ENCODE measurements around the gene SNRNP200. TPM values are rescaled to one million over a fixed set of nuclear protein-coding genes. Genes with fewer than 3 reads are reported as not detected.

SNRNP200 gene
- total and polyA plus RNA-seq, 3 donors from 2014 or later = 165 to 202 (median 181) TPM

GRCh38 chr2:96333708-96334107 is 28.4 kb upstream of the SNRNP200 start:
- intact Hi-C loops (cut with DNase I; ENCODE audit: low total_unique reads) = no loop called here
- no peak for DNase-seq

GRCh38 chr2:96330407-96330806 is 25.1 kb upstream of the SNRNP200 start:
- Histone ChIP-seq H3K4me1 (peaks cover 9% of the 10 kb centered on the region), H3K27ac (no peak overlapping the region), H3K36me3 (ENCODE audit: low read depth, missing control alignments) (no peaks in the 10 kb centered on the region), H3K9me3 (no peaks in the 10 kb centered on the region), H3K27me3 (no peaks in the 10 kb centered on the region), H3K4me3 (no peak overlapping the region)
- WGBS, 2 donors = 52 to 71% methylated on average over 1 of the region's 1 CpG
- no peak for DNase-seq
- no peak for TF ChIP-seq CTCF (IDR thresholded peaks at IDR 0.05)
- TF ChIP-seq POLR2A (IDR thresholded peaks at IDR 0.05) = no peak
- intact Hi-C loops (cut with DNase I; ENCODE audit: low total_unique reads) = no loop called here

More at GRCh38 chr2:96333708-96334107, 28.4 kb upstream of the SNRNP200 start:
- WGBS, 2 donors = 77 to 78% methylated on average over 3 of the region's 3 CpGs
- Histone ChIP-seq H3K4me3 (no peak overlapping the region), H3K9me3 (no peaks in the 10 kb centered on the region), H3K36me3 (ENCODE audit: low read depth, missing control alignments) (no peaks in the 10 kb centered on the region), H3K27me3 (no peaks in the 10 kb centered on the region), H3K4me1 (peaks cover 14% of the 10 kb centered on the region), H3K27ac (no peak overlapping the region)
- TF ChIP-seq POLR2A (IDR thresholded peaks at IDR 0.05) (no peak), CTCF (IDR thresholded peaks at IDR 0.05) (no peak)

- intact Hi-C loops (cut with DNase I; ENCODE audit: low total_unique reads) = no loop called here
- H3K9me3 ChIP-seq = no peaks in the 10 kb centered on the region
- TF ChIP-seq POLR2A (IDR thresholded peaks at IDR 0.05) = no peak
- TF ChIP-seq CTCF (IDR thresholded peaks at IDR 0.05) = no peak
- no peak overlapping the region for H3K4me3 ChIP-seq
- no peak for DNase-seq
- 96 to 98% methylated on average over 6 of the region's 6 CpGs for WGBS, 2 donors
- no peak overlapping the region for H3K27ac ChIP-seq
- peaks cover 9% of the 10 kb centered on the region for H3K4me1 ChIP-seq
- no peaks in the 10 kb centered on the region for H3K36me3 ChIP-seq (ENCODE audit: low read depth, missing control alignments)
- H3K27me3 ChIP-seq = no peaks in the 10 kb centered on the region
Measured at GRCh38 chr2:96329874-96330273, 24.5 kb upstream of the SNRNP200 start.

- intact Hi-C loops (cut with DNase I; ENCODE audit: low total_unique reads) = no loop called here
- peak; percentile 62 for DNase-seq
- no peak for TF ChIP-seq CTCF (IDR thresholded peaks at IDR 0.05)
- no peak for TF ChIP-seq POLR2A (IDR thresholded peaks at IDR 0.05)
- Histone ChIP-seq H3K4me1 (peaks cover 5% of the 10 kb centered on the region), H3K27ac (no peak overlapping the region), H3K4me3 (no peak overlapping the region), H3K9me3 (no peaks in the 10 kb centered on the region), H3K27me3 (no peaks in the 10 kb centered on the region), H3K36me3 (ENCODE audit: low read depth, missing control alignments) (no peaks in the 10 kb centered on the region)
- WGBS, 2 donors = 44 to 50% methylated on average over 1 of the region's 1 CpG
Measured at GRCh38 chr2:96329456-96329855, 24.1 kb upstream of the SNRNP200 start.

GRCh38 chr2:96326990-96327820 is 21.9 kb upstream of the SNRNP200 start:
- Histone ChIP-seq H3K4me1 (peaks cover 5% of the 10 kb centered on the region), H3K4me3 (no peak overlapping the region), H3K9me3 (no peaks in the 10 kb centered on the region), H3K27me3 (no peaks in the 10 kb centered on the region), H3K36me3 (ENCODE audit: low read depth, missing control alignments) (no peaks in the 10 kb centered on the region), H3K27ac (no peak overlapping the region)
- intact Hi-C loops (cut with DNase I; ENCODE audit: low total_unique reads) = no loop called here
- 95 to 97% methylated on average over 15 to 21 of the region's 21 CpGs for WGBS, 2 donors
- TF ChIP-seq POLR2A (IDR thresholded peaks at IDR 0.05) (no peak), CTCF (IDR thresholded peaks at IDR 0.05) (no peak)
- no peak for DNase-seq
